22Rv1 (cell line): Measurements from ENCODE around the gene TMEM8B.

Source experiments
- CTCF ChIP-seq: fragments of 450-650 bp; IDR thresholded peaks from 2 replicates; pipeline ENCODE4 v1.5.1; 2017; ENCODE audit warnings: mild to moderate bottlenecking
- ZFX ChIP-seq: fragments of 450-650 bp; IDR thresholded peaks from 2 replicates; pipeline ENCODE4 v1.6.1; 2017; ENCODE audit warnings: antibody characterized with exemption, borderline replicate concordance

GRCh38 chr9:35839926-35840325 lies 10.9 kb downstream of the TMEM8B start:
- TF ChIP-seq CTCF (no peak), ZFX (no peak)
